Type B pancreatic cell (in vitro differentiated cells): ENCODE measurements around the gene SCGB1D1. TPM values are rescaled to one million over a fixed set of nuclear protein-coding genes. Genes with fewer than 3 reads are reported as not detected.

Source experiments
- DNase-seq: peaks from one replicate; pipeline ENCODE4 v3.0.0; 2021; ENCODE audit warnings: mixed read lengths; ENCODE audit not compliant: unreplicated experiment; ENCODE audit errors: extremely low spot score
- H3K27ac Mint-ChIP-seq: 2 replicates; pipeline ENCODE4 v1.8.0; 2021; ENCODE audit warnings: mild to moderate bottlenecking, mixed read lengths
- H3K27me3 Mint-ChIP-seq: 2 replicates; pipeline ENCODE4 v1.8.0; 2021; ENCODE audit warnings: mixed read lengths
- H3K36me3 Mint-ChIP-seq: 2 replicates; pipeline ENCODE4 v1.8.0; 2021; ENCODE audit warnings: mixed read lengths
- H3K4me1 Mint-ChIP-seq: one replicate; pipeline ENCODE4 v1.8.0; 2021; ENCODE audit warnings: mixed read lengths; ENCODE audit not compliant: unreplicated experiment
- H3K4me3 Mint-ChIP-seq: 2 replicates; pipeline ENCODE4 v1.8.0; 2021; ENCODE audit warnings: mild to moderate bottlenecking, mixed read lengths
- H3K9me3 Mint-ChIP-seq: 2 replicates; pipeline ENCODE4 v1.8.0; 2021; ENCODE audit warnings: mixed read lengths
- CTCF ChIP-seq: fragments of 200-600 bp; sonication (generic); conservative IDR thresholded peaks from 2 replicates; pipeline ENCODE4 v1.5.0; 2021; ENCODE audit warnings: antibody characterized with exemption, mild to moderate bottlenecking
- total RNA-seq: library from RNA; stranded (reverse); gene quantifications from 2 replicates; pipeline ENCODE4 v1.2.1, GENCODE V29; 2021; ENCODE audit warnings: low replicate concordance

SCGB1D1 gene
- total RNA-seq, 1 donor from 2014 or later = not detected

GRCh38 chr11:62171261-62171723, 18.7 kb upstream of the SCGB1D1 start:
- Mint-ChIP-seq H3K36me3 (no peaks in the 10 kb centered on the region), H3K27me3 (peaks cover 45% of the 10 kb centered on the region), H3K27ac (no peak overlapping the region), H3K4me1 (peaks cover 12% of the 10 kb centered on the region), H3K9me3 (no peaks in the 10 kb centered on the region), H3K4me3 (peak overlapping the region; percentile 10)
- no peak for DNase-seq
- TF ChIP-seq CTCF = peak; percentile 84

GRCh38 chr11:62172294-62172693, 17.7 kb upstream of the SCGB1D1 start:
- TF ChIP-seq CTCF = no peak
- Mint-ChIP-seq H3K36me3 (no peaks in the 10 kb centered on the region), H3K27ac (no peak overlapping the region), H3K9me3 (no peaks in the 10 kb centered on the region), H3K4me3 (no peak overlapping the region), H3K27me3 (peaks cover 47% of the 10 kb centered on the region), H3K4me1 (peaks cover 12% of the 10 kb centered on the region)
- DNase-seq = no peak

GRCh38 chr11:62176766-62177165, 13.2 kb upstream of the SCGB1D1 start:
- H3K4me1 Mint-ChIP-seq = no peaks in the 10 kb centered on the region
- no peaks in the 10 kb centered on the region for H3K36me3 Mint-ChIP-seq
- H3K27me3 Mint-ChIP-seq = peaks cover 44% of the 10 kb centered on the region
- no peak overlapping the region for H3K27ac Mint-ChIP-seq
- TF ChIP-seq CTCF = no peak
- no peak for DNase-seq
- no peak overlapping the region for H3K4me3 Mint-ChIP-seq
- no peaks in the 10 kb centered on the region for H3K9me3 Mint-ChIP-seq

GRCh38 chr11:62179995-62180394, 10.0 kb upstream of the SCGB1D1 start:
- H3K36me3 Mint-ChIP-seq = peaks cover 3% of the 10 kb centered on the region
- peaks cover 26% of the 10 kb centered on the region for H3K27me3 Mint-ChIP-seq
- DNase-seq = no peak
- H3K9me3 Mint-ChIP-seq = no peaks in the 10 kb centered on the region
- no peaks in the 10 kb centered on the region for H3K4me1 Mint-ChIP-seq
- H3K4me3 Mint-ChIP-seq = no peak overlapping the region
- no peak for TF ChIP-seq CTCF
- H3K27ac Mint-ChIP-seq = no peak overlapping the region

- TF ChIP-seq CTCF = no peak
- Mint-ChIP-seq H3K27me3 (peaks cover 27% of the 10 kb centered on the region), H3K27ac (no peak overlapping the region), H3K9me3 (no peaks in the 10 kb centered on the region), H3K36me3 (peaks cover 4% of the 10 kb centered on the region), H3K4me3 (no peak overlapping the region), H3K4me1 (no peaks in the 10 kb centered on the region)
- no peak for DNase-seq
These were observed 8.9 kb upstream of the SCGB1D1 start for GRCh38 chr11:62181097-62181496.
